Kidney (tissue), 14 donors: Measurements from ENCODE around the gene SULF2. TPM values are rescaled to one million over a fixed set of nuclear protein-coding genes. Genes with fewer than 3 reads are reported as not detected.

ENCODE experiments used
- DNase-seq, 5 donors: peaks; one replicate each; pipeline ENCODE4 v3.0.0-alpha.2; 2013 to 2020
- FAIRE-seq: peaks from 2 replicates; lab custom pipeline; 2012; peaks lifted over from hg19 to GRCh38; lab: Jason Lieb, UNC
- H3K27ac ChIP-seq, 2 donors: one replicate each; pipeline ENCODE4 v1.7.0; 2013; ENCODE audit warnings: low read depth in 2 of 2, low read length in 2 of 2, inconsistent platforms in 1 of 2
- H3K27me3 ChIP-seq: one replicate; pipeline ENCODE4 v1.7.1; 2013; ENCODE audit warnings: low read length, inconsistent platforms; ENCODE audit not compliant: control insufficient read depth, insufficient read depth
- H3K36me3 ChIP-seq, 3 donors: one replicate each; pipeline versions ENCODE4 v1.7.0 to v1.7.1; 2013; ENCODE audit warnings: low read length in 3 of 3, control low read depth in 1 of 3, inconsistent platforms in 1 of 3; ENCODE audit not compliant: insufficient read depth in 3 of 3, control insufficient read depth in 2 of 3
- H3K4me1 ChIP-seq, 3 donors: one replicate each; pipeline versions ENCODE4 v1.7.0 to v1.7.1; 2013; ENCODE audit warnings: low read length in 3 of 3, inconsistent platforms in 1 of 3, low read depth in 1 of 3; ENCODE audit not compliant: control insufficient read depth in 2 of 3, insufficient read depth in 2 of 3
- H3K4me3 ChIP-seq, 3 donors: one replicate each; pipeline versions ENCODE4 v1.7.0 to v1.8.1; 2013; ENCODE audit warnings: low read length in 3 of 3, control low read depth in 1 of 3, inconsistent platforms in 1 of 3
- H3K9ac ChIP-seq, 3 donors: one replicate each; pipeline versions ENCODE4 v1.7.0 to v1.7.1; 2013; ENCODE audit warnings: low read length in 3 of 3, control low read depth in 1 of 3, inconsistent platforms in 1 of 3
- H3K9me3 ChIP-seq, 3 donors: one replicate each; pipeline versions ENCODE4 v1.7.0 to v1.7.1; 2013; ENCODE audit warnings: low read length in 3 of 3, control low read depth in 1 of 3, inconsistent platforms in 1 of 3; ENCODE audit not compliant: control insufficient read depth in 2 of 3, insufficient read depth in 1 of 3
- intact Hi-C: fragments of 100-400 bp; cut with DNase I; formaldehyde crosslinking; loops from one replicate; pipeline ENCODE4 v1.11.1; 2022
- polyA plus RNA-seq: library from polyadenylated mRNA; stranded (reverse); fragments of 350-450 nt; fragmentation: Illumina TruSeq; extraction: RNeasy Lipid Tissue Mini Kit (QIAGEN cat#74804); gene quantifications from one replicate; pipeline ENCODE4 v1.2.3, GENCODE V29; 2014; ENCODE audit warnings: low read depth, low replicate concordance; ENCODE audit not compliant: insufficient read depth
- total RNA-seq: library from RNA; stranded (reverse); fragmentation: NEBNext Ultra II Directional; extraction: Animal tissue kit (Norgen Biotek cat#: 25700); gene quantifications from one replicate; pipeline ENCODE4 v1.2.1, GENCODE V29; 2021
- TF ChIP-seq, protein P1 (sequence below): IDR thresholded peaks from 3 replicates; pipeline ENCODE4 v1.5.1; 2012; ENCODE audit warnings: mild to moderate bottlenecking, moderate library complexity, borderline replicate concordance; ENCODE audit not compliant: insufficient read depth; ENCODE audit errors: extremely low read depth
- donor health status: control.
- donor health status: control.
- donor health status: control.
- donor health status: control.
- donor health status: control.
- donor health status: DM: yes; HTN: yes; CAD: no.
- donor health status: Normal renal cell carcinoma (clear cell type).

The SULF2 gene
- total and polyA plus RNA-seq, 2 donors from 2014 or later, result 85.1 to 257 TPM

DNA sequence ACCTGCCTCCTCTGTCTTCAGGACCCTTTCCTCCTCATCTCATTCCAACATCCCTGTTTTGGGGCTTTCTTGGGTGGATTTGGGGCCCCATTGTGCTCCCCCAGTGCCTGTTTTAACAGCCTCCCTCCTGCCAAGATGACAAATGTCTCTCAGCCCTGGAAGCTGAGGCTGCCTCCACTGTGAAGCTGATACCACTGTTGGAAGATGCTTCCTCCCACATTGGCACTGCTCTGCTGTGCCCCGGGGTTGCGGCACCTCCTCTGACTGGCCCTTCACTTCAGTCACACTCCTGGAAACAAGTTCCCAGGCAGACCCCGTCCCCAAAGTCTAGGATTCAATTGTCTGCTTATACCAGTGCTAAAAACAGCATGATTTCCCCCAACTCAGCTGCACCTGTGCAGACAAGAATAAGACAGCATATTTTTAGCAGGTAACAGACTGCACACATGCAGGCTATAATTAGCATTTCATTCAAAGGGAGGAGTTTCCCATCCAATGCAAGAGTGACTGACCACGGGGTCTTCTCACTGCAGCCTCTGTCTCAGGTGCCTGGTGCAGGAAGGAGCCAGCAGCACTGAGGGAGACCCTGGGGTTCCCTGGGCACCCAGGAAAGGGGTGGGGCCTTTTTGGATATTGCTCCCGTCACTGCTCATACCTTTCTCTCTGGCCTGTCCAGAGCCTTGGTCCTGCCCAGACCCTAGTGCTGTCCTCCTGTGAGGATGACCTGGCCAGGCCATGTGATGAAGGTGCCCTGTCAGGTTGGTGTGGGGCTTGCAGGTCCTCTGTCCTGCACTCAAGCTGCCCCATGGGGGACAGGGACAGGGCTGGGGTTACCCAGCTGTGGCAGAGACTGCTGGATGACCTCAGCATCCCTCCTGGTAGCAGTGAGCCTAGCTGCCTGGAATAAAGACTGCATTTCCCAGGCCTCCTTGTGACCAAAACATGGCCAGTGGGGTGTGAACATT, 31.5 kb upstream of the SULF2 start:
- H3K4me3 ChIP-seq, result no peak overlapping the region
- intact Hi-C loops, result no loop called here
- H3K27me3 ChIP-seq, result no peaks in the 10 kb centered on the region
- no peaks in the 10 kb centered on the region for H3K36me3 ChIP-seq
- no peak for FAIRE-seq
- H3K27ac ChIP-seq, result no peak overlapping the region
- H3K4me1 ChIP-seq, result no peaks in the 10 kb centered on the region
- TF ChIP-seq, protein P1, sequence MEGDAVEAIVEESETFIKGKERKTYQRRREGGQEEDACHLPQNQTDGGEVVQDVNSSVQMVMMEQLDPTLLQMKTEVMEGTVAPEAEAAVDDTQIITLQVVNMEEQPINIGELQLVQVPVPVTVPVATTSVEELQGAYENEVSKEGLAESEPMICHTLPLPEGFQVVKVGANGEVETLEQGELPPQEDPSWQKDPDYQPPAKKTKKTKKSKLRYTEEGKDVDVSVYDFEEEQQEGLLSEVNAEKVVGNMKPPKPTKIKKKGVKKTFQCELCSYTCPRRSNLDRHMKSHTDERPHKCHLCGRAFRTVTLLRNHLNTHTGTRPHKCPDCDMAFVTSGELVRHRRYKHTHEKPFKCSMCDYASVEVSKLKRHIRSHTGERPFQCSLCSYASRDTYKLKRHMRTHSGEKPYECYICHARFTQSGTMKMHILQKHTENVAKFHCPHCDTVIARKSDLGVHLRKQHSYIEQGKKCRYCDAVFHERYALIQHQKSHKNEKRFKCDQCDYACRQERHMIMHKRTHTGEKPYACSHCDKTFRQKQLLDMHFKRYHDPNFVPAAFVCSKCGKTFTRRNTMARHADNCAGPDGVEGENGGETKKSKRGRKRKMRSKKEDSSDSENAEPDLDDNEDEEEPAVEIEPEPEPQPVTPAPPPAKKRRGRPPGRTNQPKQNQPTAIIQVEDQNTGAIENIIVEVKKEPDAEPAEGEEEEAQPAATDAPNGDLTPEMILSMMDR, result no peak
- peak in 1 of 5 donors; percentile 24 for DNase-seq
- no peak overlapping the region for H3K9ac ChIP-seq
- peaks cover 0 to 8% (median 5%) of the 10 kb centered on the region in 3 donors for H3K9me3 ChIP-seq

DNA sequence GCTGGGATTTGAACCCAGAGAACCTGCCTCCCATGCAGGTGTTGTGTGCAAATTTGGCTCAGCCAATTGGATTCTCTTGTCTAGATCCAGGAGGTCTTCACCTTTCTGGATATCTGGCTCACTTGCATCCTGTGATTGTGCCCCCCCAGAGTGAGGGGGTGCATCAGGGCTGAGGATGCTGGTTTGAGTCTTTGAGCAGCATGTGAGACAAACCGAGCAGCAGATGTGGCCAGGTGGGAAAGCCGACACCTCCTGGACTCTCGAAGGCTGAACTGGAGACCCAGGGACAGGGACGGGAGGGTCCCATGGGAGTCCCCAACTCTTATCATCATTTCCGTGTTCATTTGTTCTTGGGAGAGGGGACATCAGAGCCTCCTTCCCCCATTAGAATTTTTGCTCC, 30.6 kb upstream of the SULF2 start:
- TF ChIP-seq, protein P1, result no peak
- Histone ChIP-seq H3K9me3 (peaks cover 0 to 8% (median 5%) of the 10 kb centered on the region in 3 donors), H3K27me3 (no peaks in the 10 kb centered on the region), H3K9ac (no peak overlapping the region), H3K36me3 (no peaks in the 10 kb centered on the region), H3K27ac (no peak overlapping the region), H3K4me3 (no peak overlapping the region), H3K4me1 (no peaks in the 10 kb centered on the region)
- DNase-seq (no peak), FAIRE-seq (no peak)
- intact Hi-C loops, result no loop called here

DNA sequence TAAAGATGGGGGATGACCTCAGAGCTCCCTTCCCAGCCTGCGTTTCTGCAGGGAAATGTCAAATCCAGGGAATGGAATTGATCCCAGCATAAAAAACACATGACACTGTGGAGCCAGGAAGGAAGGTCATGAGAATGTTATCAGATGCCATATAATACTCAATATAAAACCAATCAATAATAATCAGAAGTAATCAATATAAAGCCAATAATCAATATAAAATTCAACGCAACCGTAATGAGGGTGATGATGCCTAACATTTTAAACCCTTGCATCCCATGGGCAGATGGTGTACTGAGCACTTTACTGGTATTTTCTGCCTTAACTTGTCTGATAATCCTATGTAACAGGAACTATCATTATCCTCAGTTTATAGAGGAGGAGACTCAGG, 30.1 kb upstream of the SULF2 start:
- intact Hi-C loops, result no loop called here
- Histone ChIP-seq H3K27me3 (no peaks in the 10 kb centered on the region), H3K4me1 (no peaks in the 10 kb centered on the region), H3K9me3 (peaks cover 0 to 8% (median 5%) of the 10 kb centered on the region in 3 donors), H3K36me3 (no peaks in the 10 kb centered on the region), H3K27ac (no peak overlapping the region), H3K9ac (no peak overlapping the region), H3K4me3 (no peak overlapping the region)
- DNase-seq (no peak), FAIRE-seq (no peak)
- TF ChIP-seq, protein P1, result no peak
